GM20000 (cell line): ENCODE data around the gene DARS1.

Experiments used
- DNase-seq: peaks from one replicate; pipeline ENCODE4 v3.0.0; 2012; ENCODE audit warnings: low spot score
- TF ChIP-seq, protein P1 (sequence below): IDR thresholded peaks from 2 replicates; pipeline ENCODE4 v1.5.1; 2012; ENCODE audit warnings: mild to moderate bottlenecking, control low read depth; ENCODE audit errors: extremely low read depth, missing control alignments

DARS1 gene

GRCh38 chr2:136021976-136022375, 36.5 kb upstream of the DARS1 start:
- TF ChIP-seq, protein P1, sequence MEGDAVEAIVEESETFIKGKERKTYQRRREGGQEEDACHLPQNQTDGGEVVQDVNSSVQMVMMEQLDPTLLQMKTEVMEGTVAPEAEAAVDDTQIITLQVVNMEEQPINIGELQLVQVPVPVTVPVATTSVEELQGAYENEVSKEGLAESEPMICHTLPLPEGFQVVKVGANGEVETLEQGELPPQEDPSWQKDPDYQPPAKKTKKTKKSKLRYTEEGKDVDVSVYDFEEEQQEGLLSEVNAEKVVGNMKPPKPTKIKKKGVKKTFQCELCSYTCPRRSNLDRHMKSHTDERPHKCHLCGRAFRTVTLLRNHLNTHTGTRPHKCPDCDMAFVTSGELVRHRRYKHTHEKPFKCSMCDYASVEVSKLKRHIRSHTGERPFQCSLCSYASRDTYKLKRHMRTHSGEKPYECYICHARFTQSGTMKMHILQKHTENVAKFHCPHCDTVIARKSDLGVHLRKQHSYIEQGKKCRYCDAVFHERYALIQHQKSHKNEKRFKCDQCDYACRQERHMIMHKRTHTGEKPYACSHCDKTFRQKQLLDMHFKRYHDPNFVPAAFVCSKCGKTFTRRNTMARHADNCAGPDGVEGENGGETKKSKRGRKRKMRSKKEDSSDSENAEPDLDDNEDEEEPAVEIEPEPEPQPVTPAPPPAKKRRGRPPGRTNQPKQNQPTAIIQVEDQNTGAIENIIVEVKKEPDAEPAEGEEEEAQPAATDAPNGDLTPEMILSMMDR, result no peak
- no peak for DNase-seq

- no peak for DNase-seq
- TF ChIP-seq, protein P1, result no peak
These were observed 36.0 kb upstream of the DARS1 start for GRCh38 chr2:136021406-136021805.

- no peak for DNase-seq
- TF ChIP-seq, protein P1, result no peak
These were observed 35.4 kb upstream of the DARS1 start for GRCh38 chr2:136020831-136021230.

DNA sequence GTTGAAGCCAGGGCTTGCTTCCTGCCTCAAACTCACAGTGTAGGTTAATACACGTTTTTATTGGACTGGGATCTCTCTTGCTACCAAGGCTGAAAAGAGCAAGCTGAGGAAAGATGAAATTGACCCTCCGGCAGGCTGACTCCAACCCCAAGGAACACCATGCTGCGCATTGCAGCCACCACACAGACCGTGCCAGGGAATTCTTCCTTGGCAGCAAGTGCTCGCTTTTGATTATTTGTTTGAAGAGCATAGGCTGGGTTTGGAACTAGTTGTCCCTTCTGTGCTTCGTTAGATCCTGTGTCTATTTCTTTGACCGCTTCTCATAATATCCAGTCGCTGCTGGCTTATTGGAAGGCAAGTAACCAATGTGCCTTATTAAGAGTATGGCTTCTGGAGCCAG, 34.4 kb upstream of the DARS1 start:
- TF ChIP-seq, protein P1, result no peak
- no peak for DNase-seq

DNA sequence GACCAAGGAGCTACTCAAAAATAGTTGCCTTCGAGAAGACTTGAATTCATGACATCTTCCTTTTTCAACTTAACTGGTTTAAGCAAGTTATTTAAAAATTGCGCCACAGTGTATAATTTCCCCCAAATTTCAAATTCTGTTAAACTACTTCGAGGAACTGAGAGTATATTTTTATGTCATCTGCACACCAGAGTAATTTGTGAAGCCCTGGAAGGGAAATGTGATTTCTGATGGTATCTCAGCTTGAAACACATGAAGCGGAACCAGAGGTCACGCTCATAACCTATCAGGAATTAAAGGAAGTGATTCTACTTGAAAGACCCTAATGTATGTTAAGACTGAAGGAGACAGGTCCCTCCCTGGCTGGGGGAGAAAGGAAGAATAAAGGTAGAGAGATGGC, 33.9 kb upstream of the DARS1 start:
- DNase-seq, result peak; percentile 49
- TF ChIP-seq, protein P1, result no peak

DNA sequence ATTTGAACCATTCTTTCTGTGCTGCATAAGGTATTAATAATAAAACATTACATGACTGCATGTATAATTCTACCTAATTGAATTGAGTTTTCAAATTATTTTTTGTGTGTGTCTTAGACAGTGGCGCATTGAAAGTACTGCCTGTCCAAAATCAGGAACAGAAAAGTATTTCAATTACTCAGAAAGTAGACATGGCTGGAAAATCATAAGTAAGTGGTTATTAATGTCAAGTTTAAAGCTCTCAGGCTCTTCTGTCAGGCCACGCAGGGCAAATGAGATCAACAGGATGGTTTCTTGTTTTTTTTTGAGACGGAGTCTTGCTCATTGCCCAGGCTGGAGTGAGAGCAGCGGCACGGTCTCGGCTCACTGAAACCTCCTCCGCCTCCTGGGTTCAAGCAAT, 32.4 kb upstream of the DARS1 start:
- TF ChIP-seq, protein P1, result no peak
- DNase-seq, result no peak

DNA sequence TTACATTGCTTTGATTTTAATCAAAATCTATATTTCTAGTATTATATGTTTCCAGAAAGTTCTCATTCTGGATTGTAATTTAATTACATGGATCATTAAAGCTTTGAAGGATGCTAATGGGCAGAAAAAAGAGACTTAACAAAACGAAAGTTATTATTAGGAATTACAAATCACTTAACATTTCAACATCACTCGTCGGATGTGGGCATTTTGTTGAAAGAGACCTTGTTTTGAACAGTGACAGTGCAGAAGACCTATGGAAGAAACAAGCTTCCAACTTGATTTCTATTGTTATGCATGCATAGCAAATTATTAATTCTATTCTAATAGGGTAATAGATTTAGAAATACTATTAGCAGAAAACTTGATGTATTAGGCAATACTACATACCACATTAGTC, 31.4 kb upstream of the DARS1 start:
- TF ChIP-seq, protein P1, result no peak
- no peak for DNase-seq
